OCI-LY3 (cell line): ENCODE measurements around the gene RXRA.
A peak's percentile ranks its signal among the peaks of the same experiment; 100 is the strongest.

Experiments used
- H2AFZ ChIP-seq: fragments of 200-600, 300-600 bp; shearing (Covaris generic); 2 replicates; pipeline ENCODE4 v1.6.0; 2014; ENCODE audit warnings: antibody characterized with exemption, low read depth, low read length
- H3K27ac ChIP-seq: fragments of 200-600, 300-600 bp; sonication (generic); 2 replicates; pipeline ENCODE4 v1.5.1; 2014; ENCODE audit warnings: mild to moderate bottlenecking, low read length, moderate library complexity, mixed read lengths
- H3K27me3 ChIP-seq: fragments of 200-600, 300-600 bp; sonication (generic); 2 replicates; pipeline ENCODE4 v1.6.1; 2014; ENCODE audit warnings: low read depth, low read length, mixed read lengths
- H3K36me3 ChIP-seq: fragments of 200-600, 300-600 bp; sonication (generic); replicated peaks from 2 replicates; pipeline ENCODE3; 2014; ENCODE audit warnings: low read depth, low read length, mixed read lengths
- H3K4me1 ChIP-seq: fragments of 300-600, 200-600 bp; sonication (generic); 2 replicates; pipeline ENCODE4 v1.6.1; 2014; ENCODE audit warnings: low read length, mixed read lengths
- H3K4me2 ChIP-seq: fragments of 200-600, 300-600 bp; sonication (generic); 2 replicates; pipeline ENCODE4 v1.6.1; 2014; ENCODE audit warnings: low read length, mixed read lengths
- H3K4me3 ChIP-seq: fragments of 300-600, 200-600 bp; sonication (generic); 2 replicates; pipeline ENCODE4 v1.5.1; 2014; ENCODE audit warnings: antibody characterized with exemption, mild to moderate bottlenecking, low read length, moderate library complexity
- H3K79me2 ChIP-seq: fragments of 300-600, 200-600 bp; shearing (Covaris generic); 2 replicates; pipeline ENCODE4 v1.6.1; 2014; ENCODE audit warnings: mild to moderate bottlenecking, low read length, mixed read lengths
- H3K9ac ChIP-seq: fragments of 300-600, 200-600 bp; shearing (Covaris generic); 2 replicates; pipeline ENCODE4 v1.6.0; 2014; ENCODE audit warnings: mild to moderate bottlenecking, low read length, moderate library complexity
- H3K9me3 ChIP-seq: fragments of 200-600, 300-600 bp; shearing (Covaris generic); 2 replicates; pipeline ENCODE4 v1.6.1; 2014; ENCODE audit warnings: low read length, mixed read lengths; ENCODE audit not compliant: insufficient read depth
- H4K20me1 ChIP-seq: fragments of 200-600, 300-600 bp; sonication (generic); 2 replicates; pipeline ENCODE4 v1.6.1; 2016; ENCODE audit warnings: low read length, mixed read lengths; ENCODE audit not compliant: insufficient read depth
- CTCF ChIP-seq: fragments of 200-600, 300-600 bp; sonication (generic); IDR thresholded peaks from 2 replicates; pipeline ENCODE4 v1.5.1; 2014; ENCODE audit warnings: antibody characterized with exemption, low read length, low read depth
- EZH2phosphoT487 ChIP-seq: fragments of 200-600 bp; shearing (Covaris generic); IDR thresholded peaks from 2 replicates; pipeline ENCODE4 v1.6.1; 2018; ENCODE audit warnings: antibody characterized with exemption, mixed run types, low read depth

The RXRA gene

GRCh38 chr9:134329576-134329855 lies 3.3 kb downstream of the RXRA start:
- TF ChIP-seq EZH2phosphoT487 (no peak), CTCF (no peak)
- Histone ChIP-seq H3K9ac (no peak overlapping the region), H3K4me3 (no peak overlapping the region), H3K4me1 (peaks cover 36% of the 10 kb centered on the region), H3K4me2 (peak overlapping the region; percentile 20; the same call in 1 of the 2 replicates), H3K27ac (no peak overlapping the region), H3K9me3 (no peaks in the 10 kb centered on the region), H3K27me3 (no peaks in the 10 kb centered on the region), H3K36me3 (no peaks in the 10 kb centered on the region), H3K79me2 (peaks cover 60% of the 10 kb centered on the region), H4K20me1 (peaks cover 74% of the 10 kb centered on the region), H2AFZ (no peak overlapping the region)

GRCh38 chr9:134329886-134330285 lies 3.6 kb downstream of the RXRA start:
- Histone ChIP-seq H3K9me3 (no peaks in the 10 kb centered on the region), H3K9ac (no peak overlapping the region), H2AFZ (no peak overlapping the region), H3K4me3 (no peak overlapping the region), H3K4me1 (peaks cover 33% of the 10 kb centered on the region), H4K20me1 (peaks cover 77% of the 10 kb centered on the region), H3K79me2 (peaks cover 60% of the 10 kb centered on the region), H3K4me2 (peak overlapping the region; percentile 20; the same call in 1 of the 2 replicates), H3K27me3 (no peaks in the 10 kb centered on the region), H3K36me3 (no peaks in the 10 kb centered on the region), H3K27ac (no peak overlapping the region)
- TF ChIP-seq CTCF (no peak), EZH2phosphoT487 (no peak)

- Histone ChIP-seq H3K4me1 (peaks cover 31% of the 10 kb centered on the region), H3K9me3 (no peaks in the 10 kb centered on the region), H4K20me1 (peaks cover 84% of the 10 kb centered on the region), H3K36me3 (no peaks in the 10 kb centered on the region), H3K9ac (no peak overlapping the region), H3K79me2 (peaks cover 60% of the 10 kb centered on the region), H2AFZ (no peak overlapping the region), H3K4me2 (no peak overlapping the region), H3K27me3 (no peaks in the 10 kb centered on the region), H3K4me3 (no peak overlapping the region), H3K27ac (no peak overlapping the region)
- no peak for TF ChIP-seq EZH2phosphoT487
- TF ChIP-seq CTCF: no peak
These were observed 4.3 kb downstream of the RXRA start for GRCh38 chr9:134330590-134330989.

GRCh38 chr9:134331186-134332025 lies 5.2 kb downstream of the RXRA start:
- peaks cover 92% of the 10 kb centered on the region for H4K20me1 ChIP-seq
- H3K4me2 ChIP-seq: no peak overlapping the region; the same call in 1 of the 2 replicates
- no peaks in the 10 kb centered on the region for H3K27me3 ChIP-seq
- no peak overlapping the region for H3K9ac ChIP-seq
- H3K4me1 ChIP-seq: peaks cover 29% of the 10 kb centered on the region
- H3K79me2 ChIP-seq: peaks cover 60% of the 10 kb centered on the region
- TF ChIP-seq CTCF: no peak
- TF ChIP-seq EZH2phosphoT487: no peak
- H2AFZ ChIP-seq: no peak overlapping the region
- H3K36me3 ChIP-seq: no peaks in the 10 kb centered on the region
- no peaks in the 10 kb centered on the region for H3K9me3 ChIP-seq
- H3K27ac ChIP-seq: no peak overlapping the region
- H3K4me3 ChIP-seq: no peak overlapping the region
